HepG2 (cell line): Measurements from ENCODE around the gene MARCHF4. TPM values are rescaled to one million over a fixed set of nuclear protein-coding genes. Genes with fewer than 3 reads are reported as not detected.

Experiments
- ATF3 ChIP-seq: sonication (generic); formaldehyde crosslinking; IDR thresholded peaks from 2 replicates; pipeline ENCODE4 v1.4.0; 2020; ENCODE audit warnings: missing genetic modification reagents
- DPF2 ChIP-seq: sonication (generic); formaldehyde crosslinking; IDR thresholded peaks from 2 replicates; pipeline ENCODE4 v1.4.0; 2020; ENCODE audit warnings: mild to moderate bottlenecking, low read depth, missing genetic modification reagents, borderline replicate concordance
- ELF3 ChIP-seq: IDR thresholded peaks from 2 replicates; pipeline ENCODE4 v1.6.1; 2016; ENCODE audit warnings: missing genetic modification reagents, missing compliant biosample characterization
- FOXC1 ChIP-seq: sonication (generic); formaldehyde crosslinking; IDR thresholded peaks from 2 replicates; pipeline ENCODE4 v1.8.0; 2022; ENCODE audit warnings: mild to moderate bottlenecking, missing genetic modification reagents, borderline replicate concordance
- FOXP4 ChIP-seq: sonication (generic); formaldehyde crosslinking; IDR thresholded peaks from 2 replicates; pipeline ENCODE4 v1.4.0; 2020; ENCODE audit warnings: missing genetic modification reagents
- KLF6 ChIP-seq: IDR thresholded peaks from 2 replicates; pipeline ENCODE4 v1.8.0; 2016; ENCODE audit warnings: missing biosample characterization, missing genetic modification reagents
- NFRKB ChIP-seq: fragments of 450-650 bp; IDR thresholded peaks from 2 replicates; pipeline ENCODE4 v1.6.1; 2017
- PAX8 ChIP-seq: sonication (generic); formaldehyde crosslinking; IDR thresholded peaks from 2 replicates; pipeline ENCODE4 v1.8.0; 2022; ENCODE audit warnings: mild to moderate bottlenecking, missing genetic modification reagents, borderline replicate concordance
- SNAPC4 ChIP-seq: sonication (generic); formaldehyde crosslinking; IDR thresholded peaks from 2 replicates; pipeline ENCODE4 v1.4.0; 2020; ENCODE audit warnings: mild to moderate bottlenecking, missing genetic modification reagents
- TARDBP ChIP-seq: sonication (generic); formaldehyde crosslinking; IDR thresholded peaks from 2 replicates; pipeline ENCODE4 v1.8.0; 2022; ENCODE audit warnings: mild to moderate bottlenecking, missing genetic modification reagents
- ZBTB26 ChIP-seq: IDR thresholded peaks from 2 replicates; pipeline ENCODE4 v1.6.1; 2016; ENCODE audit warnings: missing compliant biosample characterization, missing genetic modification reagents, borderline replicate concordance
- ZFP36L2 ChIP-seq: sonication (generic); formaldehyde crosslinking; IDR thresholded peaks from 2 replicates; pipeline ENCODE4 v1.4.0; 2020; ENCODE audit warnings: missing genetic modification reagents
- ZNF124 ChIP-seq: sonication (generic); formaldehyde crosslinking; IDR thresholded peaks from 2 replicates; pipeline ENCODE4 v1.4.0; 2020; ENCODE audit warnings: missing genetic modification reagents
- ZNF143 ChIP-seq: sonication (generic); formaldehyde crosslinking; IDR thresholded peaks from 2 replicates; pipeline ENCODE4 v1.4.0; 2020; ENCODE audit warnings: missing genetic modification reagents
- ZNF414 ChIP-seq: sonication (generic); formaldehyde crosslinking; IDR thresholded peaks from 2 replicates; pipeline ENCODE4 v1.5.0; 2020; ENCODE audit warnings: missing genetic modification reagents
- ZNF44 ChIP-seq: sonication (generic); formaldehyde crosslinking; IDR thresholded peaks from 2 replicates; pipeline ENCODE4 v1.5.1; 2020; ENCODE audit warnings: mild to moderate bottlenecking, missing genetic modification reagents
- ZNF563 ChIP-seq: sonication (generic); formaldehyde crosslinking; IDR thresholded peaks from 2 replicates; pipeline ENCODE4 v1.8.0; 2022; ENCODE audit warnings: mild to moderate bottlenecking, moderate library complexity, missing genetic modification reagents
- ZNF577 ChIP-seq: sonication (generic); formaldehyde crosslinking; IDR thresholded peaks from 2 replicates; pipeline ENCODE4 v1.4.0; 2020; ENCODE audit warnings: mild to moderate bottlenecking, low read depth, missing genetic modification reagents, borderline replicate concordance
- polyA plus RNA-seq, 8 experiments: library from polyadenylated mRNA; depleted of rRNA in 3 of 8; stranded (reverse) in 7 of 8; unstranded in 1 of 8; fragments of >200 nt; fragmentation: Illumina TruSeq in 4 of 8; extraction: Trizol in 4 of 8; gene quantifications; 2 replicates each; pipeline versions ENCODE4 v1.2.1 to v1.2.3, GENCODE V29; 2011 to 2016; ENCODE audit warnings: low read depth in 4 of 8, missing spikeins in 1 of 8, mixed read lengths in 1 of 8; ENCODE audit not compliant: insufficient read depth in 1 of 8
- total RNA-seq, 5 experiments: library from RNA; depleted of rRNA; stranded (reverse); fragments of >200 nt; fragmentation: Illumina TruSeq; extraction: Trizol; gene quantifications; 2 replicates each; pipeline ENCODE4 v1.2.3, GENCODE V29; 2016; ENCODE audit warnings: low read depth in 1 of 5

Gene MARCHF4
- total and polyA plus RNA-seq, 2 of the 13 experiments (the other 11 are each of a cell fraction or from before 2014, with no cell fraction given) = not detected

GRCh38 chr2:216371721-216372702 is at the start of gene MARCHF4 (continued):
- TF ChIP-seq TARDBP (CRISPR knock-in tag) (peak; percentile 68; the same call in 1 of the 2 replicates), FOXC1 (CRISPR knock-in tag) (peak; percentile 92; the same call in 1 of the 2 replicates), NFRKB (no peak), ZNF577 (CRISPR knock-in tag) (0 out of 2 replicates have a peak, but pooled peaks have one; percentile 43), ELF3 (CRISPR knock-in tag) (peak; percentile 72), KLF6 (CRISPR knock-in tag) (peak; percentile 99), ATF3 (CRISPR knock-in tag) (peak; percentile 67; the same call in 1 of the 2 replicates), ZBTB26 (CRISPR knock-in tag) (peak; percentile 93), ZFP36L2 (CRISPR knock-in tag) (peak; percentile 98), ZNF124 (peak; percentile 69; the same call in 1 of the 2 replicates), PAX8 (CRISPR knock-in tag) (peak; percentile 80; the same call in 1 of the 2 replicates), SNAPC4 (no peak), ZNF44 (CRISPR knock-in tag) (0 out of 2 replicates have a peak, but pooled peaks have one; percentile 72), ZNF143 (CRISPR knock-in tag) (0 out of 2 replicates have a peak, but pooled peaks have one; percentile 12), ZNF414 (CRISPR knock-in tag) (peak; percentile 87; the same call in 1 of the 2 replicates), FOXP4 (CRISPR knock-in tag) (peak; percentile 39; the same call in 1 of the 2 replicates), ZNF563 (CRISPR knock-in tag) (peak; percentile 94; the same call in 1 of the 2 replicates), DPF2 (CRISPR knock-in tag) (0 out of 2 replicates have a peak, but pooled peaks have one; percentile 40)
